ACHN (cell line): ENCODE measurements around the gene ABHD18.
"Not testable (repeated sequence)": the region's sequence is repeated elsewhere in the genome, so short reads cannot be mapped to it uniquely, and the experiment has no call there.

Source experiments
- DNase-seq: peaks from one replicate; pipeline ENCODE4 v3.0.0-alpha.2; 2015
- in situ Hi-C: cut with HindIII; loops from 2 replicates; pipeline ENCODE4 v1.10.0; 2017; ENCODE audit warnings: low sequenced_read_pairs, low pct_ligation_motif_present, low pct_unique_long_range_greater_than_20kb

ABHD18 gene

GRCh38 chr4:127978930-127979329, 13.7 kb downstream of the ABHD18 start:
- in situ Hi-C loops = no loop called here
- no peak for DNase-seq

- in situ Hi-C loops = no loop called here
- DNase-seq = no peak
These were observed 17.2 kb downstream of the ABHD18 start for GRCh38 chr4:127982445-127982844.

GRCh38 chr4:127985989-127986388, 20.8 kb downstream of the ABHD18 start:
- in situ Hi-C loops = no loop called here
- no peak for DNase-seq

GRCh38 chr4:127988638-127989037, 23.4 kb downstream of the ABHD18 start:
- in situ Hi-C loops = no loop called here
- no peak for DNase-seq

- in situ Hi-C loops = no loop called here
- DNase-seq = no peak
These were observed 27.9 kb downstream of the ABHD18 start for GRCh38 chr4:127993151-127993550.

GRCh38 chr4:127995776-127996175, 30.6 kb downstream of the ABHD18 start:
- in situ Hi-C loops = no loop called here
- DNase-seq = peak; percentile 53

GRCh38 chr4:127996521-127996920, 31.3 kb downstream of the ABHD18 start:
- in situ Hi-C loops, DNase-seq: not testable (repeated sequence)

GRCh38 chr4:127997534-127998388, 32.6 kb downstream of the ABHD18 start:
- DNase-seq = peak; percentile 63

GRCh38 chr4:128006592-128006991, 41.4 kb downstream of the ABHD18 start:
- in situ Hi-C loops = no loop called here
- DNase-seq = no peak

More at GRCh38 chr4:127997534-127998388, 32.6 kb downstream of the ABHD18 start:
- in situ Hi-C loops = no loop called here

- no peak for DNase-seq
- in situ Hi-C loops = no loop called here
These were observed 44.2 kb downstream of the ABHD18 start for GRCh38 chr4:128009428-128009827.

GRCh38 chr4:128025319-128025718, 60.1 kb downstream of the ABHD18 start:
- in situ Hi-C loops = no loop called here
- DNase-seq = no peak

GRCh38 chr4:128029907-128030306, 64.7 kb downstream of the ABHD18 start:
- DNase-seq = no peak
- in situ Hi-C loops = no loop called here

GRCh38 chr4:128031756-128032384, 66.7 kb downstream of the ABHD18 start:
- no peak for DNase-seq
- in situ Hi-C loops = no loop called here

- DNase-seq = no peak
These were observed 74.4 kb downstream of the ABHD18 start for GRCh38 chr4:128039568-128039967.

GRCh38 chr4:128047019-128047418, 81.8 kb downstream of the ABHD18 start:
- DNase-seq, in situ Hi-C loops: not testable (repeated sequence)

More at GRCh38 chr4:128039568-128039967, 74.4 kb downstream of the ABHD18 start:
- in situ Hi-C loops = no loop called here

GRCh38 chr4:128047514-128047913, 82.3 kb downstream of the ABHD18 start:
- DNase-seq, in situ Hi-C loops: not testable (repeated sequence)

- in situ Hi-C loops, DNase-seq: not testable (repeated sequence)
These were observed 86.0 kb downstream of the ABHD18 start for GRCh38 chr4:128051229-128051628.

- DNase-seq, in situ Hi-C loops: not testable (repeated sequence)
These were observed 89.7 kb downstream of the ABHD18 start for GRCh38 chr4:128054907-128055306.

GRCh38 chr4:128055441-128056206, 90.4 kb downstream of the ABHD18 start:
- in situ Hi-C loops = not testable (repeated sequence)

More at GRCh38 chr4:128055441-128056206, 90.4 kb downstream of the ABHD18 start:
- not testable (repeated sequence) for DNase-seq
